ENCODE results near the gene ZFAND5. TPM values are rescaled to one million over a fixed set of nuclear protein-coding genes. Genes with fewer than 3 reads are reported as not detected.

Gene ZFAND5
- total RNA-seq, 1 donor from 2014 or later, result 215 TPM

DNA sequence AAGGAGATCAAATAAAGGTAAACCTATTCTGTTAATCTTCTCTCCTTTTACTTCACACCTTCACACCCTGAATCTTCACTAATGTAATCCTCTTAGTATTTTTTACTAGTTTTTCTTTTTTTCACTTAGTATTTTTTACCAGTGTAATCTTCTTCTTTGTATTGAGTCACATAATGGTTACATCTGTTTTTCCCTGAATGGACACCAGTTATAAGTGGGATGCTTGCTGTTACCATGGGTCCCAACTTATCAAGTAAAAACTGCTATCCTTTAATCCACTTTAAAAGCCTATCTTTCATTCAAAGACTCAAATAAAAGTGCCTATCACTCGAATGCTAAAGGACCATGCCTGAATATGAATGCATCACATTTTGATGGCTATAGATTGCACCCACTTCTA, 15.1 kb downstream of the ZFAND5 start:
- DNase-seq (ENCODE audit: low spot score in 2 of 2, unreplicated experiment in 2 of 2), result no peak
- H3K27me3 Mint-ChIP-seq (ENCODE audit: low read depth), result no peaks in the 10 kb centered on the region
- TF ChIP-seq, protein P1, sequence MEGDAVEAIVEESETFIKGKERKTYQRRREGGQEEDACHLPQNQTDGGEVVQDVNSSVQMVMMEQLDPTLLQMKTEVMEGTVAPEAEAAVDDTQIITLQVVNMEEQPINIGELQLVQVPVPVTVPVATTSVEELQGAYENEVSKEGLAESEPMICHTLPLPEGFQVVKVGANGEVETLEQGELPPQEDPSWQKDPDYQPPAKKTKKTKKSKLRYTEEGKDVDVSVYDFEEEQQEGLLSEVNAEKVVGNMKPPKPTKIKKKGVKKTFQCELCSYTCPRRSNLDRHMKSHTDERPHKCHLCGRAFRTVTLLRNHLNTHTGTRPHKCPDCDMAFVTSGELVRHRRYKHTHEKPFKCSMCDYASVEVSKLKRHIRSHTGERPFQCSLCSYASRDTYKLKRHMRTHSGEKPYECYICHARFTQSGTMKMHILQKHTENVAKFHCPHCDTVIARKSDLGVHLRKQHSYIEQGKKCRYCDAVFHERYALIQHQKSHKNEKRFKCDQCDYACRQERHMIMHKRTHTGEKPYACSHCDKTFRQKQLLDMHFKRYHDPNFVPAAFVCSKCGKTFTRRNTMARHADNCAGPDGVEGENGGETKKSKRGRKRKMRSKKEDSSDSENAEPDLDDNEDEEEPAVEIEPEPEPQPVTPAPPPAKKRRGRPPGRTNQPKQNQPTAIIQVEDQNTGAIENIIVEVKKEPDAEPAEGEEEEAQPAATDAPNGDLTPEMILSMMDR (IDR thresholded peaks at IDR 0.05; ENCODE audit: unreplicated experiment), result no peak
- H3K4me3 Mint-ChIP-seq, result no peak overlapping the region
- H3K9me3 Mint-ChIP-seq, result no peaks in the 10 kb centered on the region
- H3K4me1 Mint-ChIP-seq, result no peaks in the 10 kb centered on the region
- H3K36me3 Mint-ChIP-seq, result peaks cover 14% of the 10 kb centered on the region
- H3K27ac Mint-ChIP-seq, result no peak overlapping the region

DNA sequence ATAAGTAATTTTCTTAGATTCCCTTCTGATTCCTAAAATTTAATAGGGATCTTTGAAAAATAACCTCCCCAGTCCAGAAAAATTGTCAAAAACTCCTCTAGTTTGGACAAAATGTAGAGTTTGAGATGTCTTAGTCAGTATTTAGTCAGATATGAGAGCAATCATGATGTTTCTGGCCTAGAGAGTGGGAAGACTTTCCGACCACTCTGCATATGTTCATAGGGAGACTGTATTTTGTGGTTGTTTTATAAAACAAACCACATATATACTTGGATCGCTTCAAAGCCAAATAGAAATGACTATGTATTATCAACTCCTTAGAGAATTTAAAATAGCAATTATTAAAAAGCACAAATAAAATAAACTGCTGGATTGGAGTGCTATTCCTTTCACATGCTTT, 15.8 kb downstream of the ZFAND5 start:
- TF ChIP-seq, protein P1 (IDR thresholded peaks at IDR 0.05; ENCODE audit: unreplicated experiment), result no peak
- Mint-ChIP-seq H3K4me1 (no peaks in the 10 kb centered on the region), H3K36me3 (peaks cover 7% of the 10 kb centered on the region), H3K27me3 (ENCODE audit: low read depth) (no peaks in the 10 kb centered on the region), H3K9me3 (no peaks in the 10 kb centered on the region), H3K4me3 (no peak overlapping the region), H3K27ac (no peak overlapping the region)
- no peak for DNase-seq (ENCODE audit: low spot score in 2 of 2, unreplicated experiment in 2 of 2)

DNA sequence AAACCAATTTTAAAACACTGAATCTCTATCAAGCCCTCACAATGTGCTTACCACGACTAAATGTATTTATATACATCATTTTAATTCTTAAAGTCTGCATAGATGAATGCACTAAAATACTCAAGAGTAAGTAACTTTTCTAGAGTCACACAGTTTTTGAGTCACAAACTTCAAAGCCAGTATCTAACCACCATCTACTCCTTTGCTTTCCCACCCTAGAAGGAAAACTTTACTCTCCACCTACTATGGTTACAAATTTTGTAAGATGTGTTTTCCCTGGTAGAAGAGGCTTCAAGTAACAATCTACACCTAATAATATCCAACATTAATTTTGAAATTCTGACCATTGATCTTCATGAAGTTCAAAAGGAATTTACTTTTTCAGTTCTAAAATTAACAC, 18.7 kb downstream of the ZFAND5 start:
- Mint-ChIP-seq H3K27ac (no peak overlapping the region), H3K36me3 (no peaks in the 10 kb centered on the region), H3K27me3 (ENCODE audit: low read depth) (no peaks in the 10 kb centered on the region), H3K4me1 (no peaks in the 10 kb centered on the region), H3K4me3 (no peak overlapping the region), H3K9me3 (no peaks in the 10 kb centered on the region)
- TF ChIP-seq, protein P1 (IDR thresholded peaks at IDR 0.05; ENCODE audit: unreplicated experiment), result no peak
- no peak for DNase-seq (ENCODE audit: low spot score in 2 of 2, unreplicated experiment in 2 of 2)

DNA sequence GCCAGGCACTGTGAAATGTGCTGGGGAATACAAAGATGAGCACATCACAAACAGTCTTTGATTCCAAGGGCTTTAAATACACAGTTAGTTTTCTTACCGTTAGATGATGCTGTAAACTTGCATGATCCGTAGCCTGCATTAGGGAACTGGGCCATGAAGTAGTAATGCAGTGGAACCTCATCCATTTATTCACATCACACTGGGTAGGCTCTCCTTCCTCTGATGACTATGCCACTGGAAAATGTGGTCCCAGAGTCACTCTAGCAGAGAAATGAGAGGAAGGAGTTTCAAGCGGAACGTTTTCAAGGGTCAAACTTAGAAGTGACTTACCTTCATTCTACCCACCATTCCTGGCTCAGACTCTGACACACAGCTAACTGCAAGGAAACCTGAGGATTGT, 26.4 kb downstream of the ZFAND5 start:
- no peak overlapping the region for H3K27ac Mint-ChIP-seq
- no peak for DNase-seq (ENCODE audit: low spot score in 2 of 2, unreplicated experiment in 2 of 2)
- H3K4me3 Mint-ChIP-seq, result no peak overlapping the region
- H3K4me1 Mint-ChIP-seq, result peaks cover 2% of the 10 kb centered on the region
- no peaks in the 10 kb centered on the region for H3K9me3 Mint-ChIP-seq
- H3K27me3 Mint-ChIP-seq (ENCODE audit: low read depth), result no peaks in the 10 kb centered on the region
- no peaks in the 10 kb centered on the region for H3K36me3 Mint-ChIP-seq
- TF ChIP-seq, protein P1 (IDR thresholded peaks at IDR 0.05; ENCODE audit: unreplicated experiment), result no peak

DNA sequence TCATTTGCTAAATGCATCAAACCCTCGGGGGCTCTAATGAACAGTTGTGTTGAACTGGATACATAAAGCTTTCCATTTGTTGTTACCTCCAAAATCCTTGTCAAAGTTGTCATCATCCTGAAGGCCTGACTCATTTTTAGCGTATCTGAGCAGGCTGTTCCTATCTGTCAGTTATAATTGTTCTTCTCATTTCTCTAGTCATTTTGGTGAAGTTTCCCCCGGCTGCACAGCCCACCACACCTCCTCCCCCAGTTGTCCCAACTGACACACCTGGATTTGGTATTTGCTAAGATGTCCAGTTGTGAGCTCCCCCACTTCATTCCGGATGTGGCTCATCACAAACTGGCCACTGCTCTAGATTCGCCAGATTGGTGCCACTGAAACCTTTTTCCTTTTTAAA, 27.7 kb downstream of the ZFAND5 start:
- no peak overlapping the region for H3K4me3 Mint-ChIP-seq
- DNase-seq (ENCODE audit: low spot score in 2 of 2, unreplicated experiment in 2 of 2), result no peak
- peaks cover 7% of the 10 kb centered on the region for H3K4me1 Mint-ChIP-seq
- H3K36me3 Mint-ChIP-seq, result no peaks in the 10 kb centered on the region
- no peaks in the 10 kb centered on the region for H3K27me3 Mint-ChIP-seq (ENCODE audit: low read depth)
- TF ChIP-seq, protein P1 (IDR thresholded peaks at IDR 0.05; ENCODE audit: unreplicated experiment), result no peak
- no peak overlapping the region for H3K27ac Mint-ChIP-seq
- no peaks in the 10 kb centered on the region for H3K9me3 Mint-ChIP-seq

Data from mesothelial cell of epicardium (in vitro differentiated cells).